NCI-H2227 (cell line): ENCODE data around the gene RNF11.
"Not testable (repeated sequence)": the region's sequence is repeated elsewhere in the genome, so short reads cannot be mapped to it uniquely, and the experiment has no call there.

ENCODE experiments used
- DNase-seq: peaks from one replicate; lab custom pipeline; 2025; ENCODE audit not compliant: unreplicated experiment; lab: John Stamatoyannopoulos, UW

Gene RNF11

GRCh38 chr1:51235673-51236530 is at the start of gene RNF11:
Gene RNF11 (plus strand): TSS chr1:51236273. CDS start chr1:51236757, 484 bp downstream.
- peak; percentile 95 for DNase-seq

GRCh38 chr1:51188230-51188629 is 47.8 kb upstream of the RNF11 start:
- no peak for DNase-seq

- DNase-seq = peak; percentile 61
These were observed 46.5 kb upstream of the RNF11 start for GRCh38 chr1:51189421-51190073.

- DNase-seq = no peak
These were observed 45.1 kb upstream of the RNF11 start for GRCh38 chr1:51190961-51191360.

GRCh38 chr1:51192213-51192843 is 43.7 kb upstream of the RNF11 start:
- peak; percentile 76 for DNase-seq

GRCh38 chr1:51193564-51193963 is 42.5 kb upstream of the RNF11 start:
- DNase-seq = no peak

- peak; percentile 32 for DNase-seq
These were observed 32.8 kb upstream of the RNF11 start for GRCh38 chr1:51203121-51203873.

GRCh38 chr1:51203874-51204245 is 32.2 kb upstream of the RNF11 start:
- DNase-seq = no peak

GRCh38 chr1:51210055-51210454 is 26.0 kb upstream of the RNF11 start:
- DNase-seq = no peak

GRCh38 chr1:51210676-51211075 is 25.4 kb upstream of the RNF11 start:
- no peak for DNase-seq

- DNase-seq = no peak
These were observed 21.4 kb upstream of the RNF11 start for GRCh38 chr1:51214615-51215131.

GRCh38 chr1:51215169-51215568 is 20.9 kb upstream of the RNF11 start:
- DNase-seq = no peak

GRCh38 chr1:51216631-51217030 is 19.4 kb upstream of the RNF11 start:
- DNase-seq = no peak

- DNase-seq = no peak
These were observed 19.0 kb upstream of the RNF11 start for GRCh38 chr1:51217101-51217500.

GRCh38 chr1:51218570-51218969 is 17.5 kb upstream of the RNF11 start:
- no peak for DNase-seq

GRCh38 chr1:51219022-51219421 is 17.1 kb upstream of the RNF11 start:
- DNase-seq = no peak

GRCh38 chr1:51221529-51221928 is 14.5 kb upstream of the RNF11 start:
- DNase-seq = not testable (repeated sequence)

GRCh38 chr1:51222136-51222787 is 13.8 kb upstream of the RNF11 start:
- no peak for DNase-seq

- DNase-seq = no peak
These were observed 13.3 kb upstream of the RNF11 start for GRCh38 chr1:51222809-51223208.

- no peak for DNase-seq
These were observed 11.8 kb upstream of the RNF11 start for GRCh38 chr1:51224255-51224654.
